VCaP (cell line): ENCODE measurements around the gene VCL.

ENCODE experiments used
- H3K27ac ChIP-seq: fragments of 450-650 bp; 2 replicates; pipeline ENCODE4 v1.5.1; 2017
- TF ChIP-seq, protein P1 (sequence below): fragments of 450-650 bp; conservative IDR thresholded peaks from 2 replicates; pipeline ENCODE4 v1.5.1; 2017; ENCODE audit warnings: mild to moderate bottlenecking, moderate library complexity

Gene VCL

DNA sequence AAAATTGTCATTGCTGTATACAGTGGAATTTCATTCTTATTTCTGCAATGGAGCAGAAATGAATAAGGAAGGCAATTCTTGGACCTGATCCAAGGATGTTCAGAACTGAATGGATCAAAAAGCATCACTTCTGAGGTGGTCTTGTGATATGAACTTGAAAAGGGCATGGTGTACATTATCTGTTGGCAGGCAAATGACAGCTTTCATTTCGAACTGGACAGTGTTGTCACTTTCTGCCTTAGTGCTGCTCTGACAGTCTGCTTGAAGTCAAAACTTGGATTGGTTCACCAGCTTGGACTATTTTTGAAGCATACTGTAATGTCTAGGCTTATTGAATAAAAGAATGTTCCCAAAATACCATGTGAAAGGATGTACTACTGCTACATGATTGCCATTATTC is 52.0 kb downstream of the VCL start:
- TF ChIP-seq, protein P1, sequence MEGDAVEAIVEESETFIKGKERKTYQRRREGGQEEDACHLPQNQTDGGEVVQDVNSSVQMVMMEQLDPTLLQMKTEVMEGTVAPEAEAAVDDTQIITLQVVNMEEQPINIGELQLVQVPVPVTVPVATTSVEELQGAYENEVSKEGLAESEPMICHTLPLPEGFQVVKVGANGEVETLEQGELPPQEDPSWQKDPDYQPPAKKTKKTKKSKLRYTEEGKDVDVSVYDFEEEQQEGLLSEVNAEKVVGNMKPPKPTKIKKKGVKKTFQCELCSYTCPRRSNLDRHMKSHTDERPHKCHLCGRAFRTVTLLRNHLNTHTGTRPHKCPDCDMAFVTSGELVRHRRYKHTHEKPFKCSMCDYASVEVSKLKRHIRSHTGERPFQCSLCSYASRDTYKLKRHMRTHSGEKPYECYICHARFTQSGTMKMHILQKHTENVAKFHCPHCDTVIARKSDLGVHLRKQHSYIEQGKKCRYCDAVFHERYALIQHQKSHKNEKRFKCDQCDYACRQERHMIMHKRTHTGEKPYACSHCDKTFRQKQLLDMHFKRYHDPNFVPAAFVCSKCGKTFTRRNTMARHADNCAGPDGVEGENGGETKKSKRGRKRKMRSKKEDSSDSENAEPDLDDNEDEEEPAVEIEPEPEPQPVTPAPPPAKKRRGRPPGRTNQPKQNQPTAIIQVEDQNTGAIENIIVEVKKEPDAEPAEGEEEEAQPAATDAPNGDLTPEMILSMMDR, result no peak

DNA sequence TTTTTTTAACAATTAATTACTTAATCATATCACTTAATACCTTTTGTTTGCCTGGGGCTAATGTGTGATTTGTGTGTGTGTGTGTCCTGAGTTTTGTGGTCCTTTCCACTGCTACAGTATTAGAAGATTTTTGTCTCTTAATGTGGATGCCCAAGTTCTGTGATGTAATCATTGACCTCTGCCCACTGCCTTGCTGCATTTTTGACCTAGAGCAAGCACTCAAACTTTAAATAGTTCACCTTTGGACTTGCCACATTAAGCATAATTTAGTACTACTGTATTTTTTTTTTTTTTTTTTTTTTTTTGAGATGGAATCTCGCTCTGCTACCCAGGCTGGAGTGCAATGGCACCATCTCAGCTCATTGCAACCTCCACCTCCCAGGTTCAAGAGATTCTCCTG is 52.7 kb downstream of the VCL start:
- H3K27ac ChIP-seq, result no peak overlapping the region
- TF ChIP-seq, protein P1, result no peak

More for the DNA sequence above, 52.0 kb downstream of the VCL start:
- no peak overlapping the region for H3K27ac ChIP-seq

DNA sequence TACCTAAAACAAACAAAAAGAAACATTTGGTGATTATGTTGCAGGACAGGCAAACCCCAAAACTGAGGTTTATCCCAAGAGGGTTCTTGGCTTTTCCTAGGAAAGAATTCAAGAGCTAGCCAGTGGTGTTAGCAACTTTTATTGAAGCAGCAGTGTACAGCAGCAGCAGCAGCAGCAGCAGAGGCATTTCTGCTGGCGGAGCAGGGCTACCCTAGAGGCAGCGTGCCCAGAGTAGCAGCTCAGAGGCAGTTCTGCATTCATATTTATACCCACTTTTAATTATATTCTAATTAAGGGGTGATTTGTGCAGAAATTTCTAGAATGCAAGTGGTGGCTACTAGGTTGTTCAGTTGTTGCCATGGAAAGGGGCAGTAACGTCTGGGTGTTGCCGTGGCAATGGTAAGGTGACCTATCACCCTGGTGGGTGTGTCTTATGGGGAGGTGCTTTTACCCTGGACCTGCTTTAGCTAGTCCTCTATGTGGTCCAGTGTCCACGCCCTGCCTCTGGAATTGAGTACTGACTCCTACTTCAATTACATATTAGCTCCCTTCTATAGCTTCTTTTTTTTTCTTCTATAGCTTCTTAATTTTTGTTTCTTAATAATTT is 53.9 kb downstream of the VCL start:
- TF ChIP-seq, protein P1, result no peak

GRCh38 chr10:74052994-74053393 is 55.1 kb downstream of the VCL start:
- TF ChIP-seq, protein P1, result no peak
- no peak overlapping the region for H3K27ac ChIP-seq

More for the DNA sequence above, 53.9 kb downstream of the VCL start:
- no peak overlapping the region for H3K27ac ChIP-seq

DNA sequence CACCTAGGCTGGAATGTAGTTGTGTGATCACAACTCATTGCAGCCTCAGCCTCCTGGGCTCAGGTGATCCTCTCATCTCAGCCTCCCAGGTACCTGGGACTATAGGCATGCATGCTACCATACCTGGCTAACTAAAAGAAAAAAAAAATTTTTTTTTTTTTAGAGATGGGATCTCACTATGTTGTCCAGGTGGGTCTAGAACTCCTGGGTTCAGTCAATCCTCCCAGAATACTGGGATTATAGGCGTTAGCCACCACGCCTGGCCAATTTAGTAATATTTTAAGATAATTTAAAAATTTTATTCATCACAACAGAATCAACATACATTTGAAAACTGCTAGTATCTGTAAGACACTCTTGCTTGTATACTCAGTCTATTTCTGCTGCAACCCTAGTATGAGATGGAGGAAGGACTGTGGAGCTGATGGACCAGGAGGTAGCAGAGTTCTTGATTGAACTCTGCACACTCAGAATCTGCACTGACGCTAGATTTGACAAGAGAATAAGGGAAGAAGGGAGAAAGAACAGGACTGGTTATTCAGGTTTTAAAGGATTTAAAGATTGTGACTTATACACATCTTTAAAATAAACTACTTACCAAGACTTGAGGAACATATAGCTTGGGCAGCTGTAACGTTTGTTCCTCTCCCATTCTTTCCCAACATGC is 57.6 kb downstream of the VCL start:
- TF ChIP-seq, protein P1, result no peak
- H3K27ac ChIP-seq, result peak overlapping the region; percentile 14; the same call in 1 of the 2 replicates

DNA sequence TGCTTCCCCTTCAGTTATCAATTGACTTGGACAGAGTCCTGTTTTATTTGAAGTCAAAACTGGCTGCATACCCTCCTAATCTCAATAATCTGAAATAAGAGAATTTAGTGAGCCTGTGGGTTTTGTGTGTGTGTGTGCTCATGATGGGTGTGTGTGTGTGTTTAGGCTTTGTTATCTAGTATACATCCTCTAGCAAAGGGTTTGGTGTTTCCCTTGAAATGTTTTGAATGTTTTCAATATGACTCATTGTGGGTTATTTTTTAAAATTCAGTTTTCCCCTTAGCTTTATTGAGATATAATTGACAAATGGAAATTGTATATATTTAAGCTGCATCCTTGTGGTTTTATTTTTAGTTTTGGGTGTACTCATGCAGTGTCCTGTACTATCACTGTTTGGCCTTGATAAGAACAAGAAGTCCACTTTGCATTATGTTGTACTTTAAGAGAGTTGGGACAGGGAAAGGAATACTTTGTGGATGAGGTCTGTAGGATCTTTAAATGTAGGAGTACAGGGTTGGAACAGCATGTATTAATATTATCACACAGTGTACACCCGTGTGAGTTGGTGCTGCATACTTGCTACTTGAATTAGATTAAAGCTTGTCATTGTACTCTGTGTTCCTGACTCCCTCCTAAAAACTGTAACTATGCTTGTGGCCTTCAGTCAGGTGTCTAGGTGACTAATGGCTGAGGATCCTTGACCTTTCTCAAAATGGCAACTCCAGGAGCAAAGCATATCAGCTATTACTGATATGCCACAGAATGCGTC is 58.3 kb downstream of the VCL start:
- peak overlapping the region; percentile 77 for H3K27ac ChIP-seq

GRCh38 chr10:74058071-74058470 is 60.2 kb downstream of the VCL start:
- peak overlapping the region; percentile 77 for H3K27ac ChIP-seq
- TF ChIP-seq, protein P1, result no peak

More for the DNA sequence above, 58.3 kb downstream of the VCL start:
- TF ChIP-seq, protein P1, result no peak
